ENCODE results near the gene MS4A10. TPM values are rescaled to one million over a fixed set of nuclear protein-coding genes. Genes with fewer than 3 reads are reported as not detected.
A peak's percentile ranks its signal among the peaks of the same experiment; 100 is the strongest.

Gene MS4A10
- total and polyA plus RNA-seq, 9 of the 15 experiments (the other 6 are each of a cell fraction or from before 2014, with no cell fraction given), result not detected

DNA sequence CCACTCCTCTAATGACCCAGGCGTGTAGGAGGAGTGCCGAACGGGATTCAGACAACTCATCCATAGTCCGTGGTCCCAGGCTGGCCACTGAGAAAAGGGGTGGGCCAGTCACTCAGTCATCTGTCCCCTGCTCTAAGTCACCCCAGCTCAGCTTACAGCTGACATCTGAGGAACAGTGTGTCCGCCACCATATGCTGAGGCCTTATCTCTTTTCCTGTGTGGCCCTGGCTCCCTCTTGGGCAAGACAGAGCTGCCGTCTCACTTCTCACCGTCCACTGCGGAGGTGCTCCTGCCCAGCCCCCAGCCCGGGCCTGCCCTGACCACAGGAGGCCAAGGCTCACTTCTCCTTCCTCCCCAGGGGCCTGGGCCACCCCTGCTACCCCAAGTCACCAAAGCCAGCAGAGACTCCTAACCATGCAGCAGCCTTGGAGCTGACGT, 63.6 kb downstream of the MS4A10 start (continued):
- peak; percentile 52 to 74; a peak in 2 of 4 replicates for TF ChIP-seq MAZ (CRISPR knock-in tag; conservative IDR thresholded peaks at IDR 0.05 in 1 of 2, IDR thresholded peaks at IDR 0.05 in 1 of 2)
- peak; percentile 77 for TF ChIP-seq ETV1 (tag; conservative IDR thresholded peaks at IDR 0.05; ENCODE audit: low read depth)
- TF ChIP-seq GATAD2A (IDR thresholded peaks at IDR 0.05), result no peak
- TF ChIP-seq, protein P1, sequence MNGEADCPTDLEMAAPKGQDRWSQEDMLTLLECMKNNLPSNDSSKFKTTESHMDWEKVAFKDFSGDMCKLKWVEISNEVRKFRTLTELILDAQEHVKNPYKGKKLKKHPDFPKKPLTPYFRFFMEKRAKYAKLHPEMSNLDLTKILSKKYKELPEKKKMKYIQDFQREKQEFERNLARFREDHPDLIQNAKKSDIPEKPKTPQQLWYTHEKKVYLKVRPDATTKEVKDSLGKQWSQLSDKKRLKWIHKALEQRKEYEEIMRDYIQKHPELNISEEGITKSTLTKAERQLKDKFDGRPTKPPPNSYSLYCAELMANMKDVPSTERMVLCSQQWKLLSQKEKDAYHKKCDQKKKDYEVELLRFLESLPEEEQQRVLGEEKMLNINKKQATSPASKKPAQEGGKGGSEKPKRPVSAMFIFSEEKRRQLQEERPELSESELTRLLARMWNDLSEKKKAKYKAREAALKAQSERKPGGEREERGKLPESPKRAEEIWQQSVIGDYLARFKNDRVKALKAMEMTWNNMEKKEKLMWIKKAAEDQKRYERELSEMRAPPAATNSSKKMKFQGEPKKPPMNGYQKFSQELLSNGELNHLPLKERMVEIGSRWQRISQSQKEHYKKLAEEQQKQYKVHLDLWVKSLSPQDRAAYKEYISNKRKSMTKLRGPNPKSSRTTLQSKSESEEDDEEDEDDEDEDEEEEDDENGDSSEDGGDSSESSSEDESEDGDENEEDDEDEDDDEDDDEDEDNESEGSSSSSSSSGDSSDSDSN (IDR thresholded peaks at IDR 0.05; ENCODE audit: borderline replicate concordance in 1 of 2, low read depth in 2 of 2, low read length in 2 of 2), result peak in 1 of 2 experiments; percentile 74; a peak in 1 of 4 replicates
- TF ChIP-seq NFE2L1 (tag; IDR thresholded peaks at IDR 0.05; ENCODE audit: borderline replicate concordance, low read depth), result no peak
- TF ChIP-seq, protein P2, sequence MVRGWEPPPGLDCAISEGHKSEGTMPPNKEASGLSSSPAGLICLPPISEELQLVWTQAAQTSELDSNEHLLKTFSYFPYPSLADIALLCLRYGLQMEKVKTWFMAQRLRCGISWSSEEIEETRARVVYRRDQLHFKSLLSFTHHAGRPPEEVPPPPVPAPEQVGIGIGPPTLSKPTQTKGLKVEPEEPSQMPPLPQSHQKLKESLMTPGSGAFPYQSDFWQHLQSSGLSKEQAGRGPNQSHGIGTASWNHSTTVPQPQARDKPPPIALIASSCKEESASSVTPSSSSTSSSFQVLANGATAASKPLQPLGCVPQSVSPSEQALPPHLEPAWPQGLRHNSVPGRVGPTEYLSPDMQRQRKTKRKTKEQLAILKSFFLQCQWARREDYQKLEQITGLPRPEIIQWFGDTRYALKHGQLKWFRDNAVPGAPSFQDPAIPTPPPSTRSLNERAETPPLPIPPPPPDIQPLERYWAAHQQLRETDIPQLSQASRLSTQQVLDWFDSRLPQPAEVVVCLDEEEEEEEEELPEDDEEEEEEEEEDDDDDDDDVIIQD (CRISPR knock-in tag; IDR thresholded peaks at IDR 0.05), result no peak
- TF ChIP-seq, protein P3, sequence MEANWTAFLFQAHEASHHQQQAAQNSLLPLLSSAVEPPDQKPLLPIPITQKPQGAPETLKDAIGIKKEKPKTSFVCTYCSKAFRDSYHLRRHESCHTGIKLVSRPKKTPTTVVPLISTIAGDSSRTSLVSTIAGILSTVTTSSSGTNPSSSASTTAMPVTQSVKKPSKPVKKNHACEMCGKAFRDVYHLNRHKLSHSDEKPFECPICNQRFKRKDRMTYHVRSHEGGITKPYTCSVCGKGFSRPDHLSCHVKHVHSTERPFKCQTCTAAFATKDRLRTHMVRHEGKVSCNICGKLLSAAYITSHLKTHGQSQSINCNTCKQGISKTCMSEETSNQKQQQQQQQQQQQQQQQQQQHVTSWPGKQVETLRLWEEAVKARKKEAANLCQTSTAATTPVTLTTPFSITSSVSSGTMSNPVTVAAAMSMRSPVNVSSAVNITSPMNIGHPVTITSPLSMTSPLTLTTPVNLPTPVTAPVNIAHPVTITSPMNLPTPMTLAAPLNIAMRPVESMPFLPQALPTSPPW (CRISPR knock-in tag; IDR thresholded peaks at IDR 0.05), result peak; percentile 21; the same call in 1 of the 2 replicates
- TF ChIP-seq HDAC8 (tag; IDR thresholded peaks at IDR 0.05), result no peak
- no peak for TF ChIP-seq HEY1 (CRISPR knock-in tag; IDR thresholded peaks at IDR 0.05; ENCODE audit: borderline replicate concordance)
- no peak for TF ChIP-seq HDAC3 (IDR thresholded peaks at IDR 0.05; ENCODE audit: borderline replicate concordance, partially characterized antibody)
- TF ChIP-seq, protein P4, sequence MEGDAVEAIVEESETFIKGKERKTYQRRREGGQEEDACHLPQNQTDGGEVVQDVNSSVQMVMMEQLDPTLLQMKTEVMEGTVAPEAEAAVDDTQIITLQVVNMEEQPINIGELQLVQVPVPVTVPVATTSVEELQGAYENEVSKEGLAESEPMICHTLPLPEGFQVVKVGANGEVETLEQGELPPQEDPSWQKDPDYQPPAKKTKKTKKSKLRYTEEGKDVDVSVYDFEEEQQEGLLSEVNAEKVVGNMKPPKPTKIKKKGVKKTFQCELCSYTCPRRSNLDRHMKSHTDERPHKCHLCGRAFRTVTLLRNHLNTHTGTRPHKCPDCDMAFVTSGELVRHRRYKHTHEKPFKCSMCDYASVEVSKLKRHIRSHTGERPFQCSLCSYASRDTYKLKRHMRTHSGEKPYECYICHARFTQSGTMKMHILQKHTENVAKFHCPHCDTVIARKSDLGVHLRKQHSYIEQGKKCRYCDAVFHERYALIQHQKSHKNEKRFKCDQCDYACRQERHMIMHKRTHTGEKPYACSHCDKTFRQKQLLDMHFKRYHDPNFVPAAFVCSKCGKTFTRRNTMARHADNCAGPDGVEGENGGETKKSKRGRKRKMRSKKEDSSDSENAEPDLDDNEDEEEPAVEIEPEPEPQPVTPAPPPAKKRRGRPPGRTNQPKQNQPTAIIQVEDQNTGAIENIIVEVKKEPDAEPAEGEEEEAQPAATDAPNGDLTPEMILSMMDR (IDR thresholded peaks at IDR 0.05 in 2 of 3, conservative IDR thresholded peaks at IDR 0.05 in 1 of 3; ENCODE audit: insufficient read depth in 2 of 3, low read depth in 1 of 3, low read length in 3 of 3), result no peak
- TF ChIP-seq EWSR1 (IDR thresholded peaks at IDR 0.05; ENCODE audit: borderline replicate concordance, low read depth, partially characterized antibody), result no peak
- no peak for TF ChIP-seq NCOA2 (IDR thresholded peaks at IDR 0.05; ENCODE audit: partially characterized antibody in 2 of 2)
- TF ChIP-seq, protein P5, sequence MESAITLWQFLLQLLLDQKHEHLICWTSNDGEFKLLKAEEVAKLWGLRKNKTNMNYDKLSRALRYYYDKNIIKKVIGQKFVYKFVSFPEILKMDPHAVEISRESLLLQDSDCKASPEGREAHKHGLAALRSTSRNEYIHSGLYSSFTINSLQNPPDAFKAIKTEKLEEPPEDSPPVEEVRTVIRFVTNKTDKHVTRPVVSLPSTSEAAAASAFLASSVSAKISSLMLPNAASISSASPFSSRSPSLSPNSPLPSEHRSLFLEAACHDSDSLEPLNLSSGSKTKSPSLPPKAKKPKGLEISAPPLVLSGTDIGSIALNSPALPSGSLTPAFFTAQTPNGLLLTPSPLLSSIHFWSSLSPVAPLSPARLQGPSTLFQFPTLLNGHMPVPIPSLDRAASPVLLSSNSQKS (CRISPR knock-in tag; IDR thresholded peaks at IDR 0.05), result no peak
- peak in 1 of 2 experiments; percentile 39; a peak in 2 of 4 replicates for TF ChIP-seq NRF1 (conservative IDR thresholded peaks at IDR 0.05 in 1 of 2, IDR thresholded peaks at IDR 0.05 in 1 of 2)
- TF ChIP-seq, protein P6, sequence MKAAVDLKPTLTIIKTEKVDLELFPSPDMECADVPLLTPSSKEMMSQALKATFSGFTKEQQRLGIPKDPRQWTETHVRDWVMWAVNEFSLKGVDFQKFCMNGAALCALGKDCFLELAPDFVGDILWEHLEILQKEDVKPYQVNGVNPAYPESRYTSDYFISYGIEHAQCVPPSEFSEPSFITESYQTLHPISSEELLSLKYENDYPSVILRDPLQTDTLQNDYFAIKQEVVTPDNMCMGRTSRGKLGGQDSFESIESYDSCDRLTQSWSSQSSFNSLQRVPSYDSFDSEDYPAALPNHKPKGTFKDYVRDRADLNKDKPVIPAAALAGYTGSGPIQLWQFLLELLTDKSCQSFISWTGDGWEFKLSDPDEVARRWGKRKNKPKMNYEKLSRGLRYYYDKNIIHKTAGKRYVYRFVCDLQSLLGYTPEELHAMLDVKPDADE (conservative IDR thresholded peaks at IDR 0.05; ENCODE audit: control insufficient read depth, low read depth, low read length), result no peak
